Mesenchymal stem cell (in vitro differentiated cells and primary cell): ENCODE measurements around the gene RANBP17.

Experiments used
- DNase-seq: peaks from one replicate; pipeline ENCODE4 v3.0.0-alpha.2; 2013
- H2AFZ ChIP-seq: one replicate; pipeline ENCODE4 v1.6.1; 2013; ENCODE audit warnings: low read depth, mild to moderate bottlenecking, control low read depth, inconsistent platforms, low read length, moderate library complexity
- H2AK5ac ChIP-seq: 2 replicates; pipeline ENCODE4 v1.6.1; 2013; ENCODE audit warnings: low read length, moderate library complexity, mild to moderate bottlenecking, inconsistent platforms; ENCODE audit not compliant: severe bottlenecking
- H2BK120ac ChIP-seq: one replicate; pipeline ENCODE4 v1.6.1; 2013; ENCODE audit warnings: low read depth, mild to moderate bottlenecking, inconsistent platforms, low read length, moderate library complexity
- H2BK12ac ChIP-seq, 2 experiments: one replicate each; pipeline ENCODE4 v1.6.1; 2013; ENCODE audit warnings: inconsistent platforms in 2 of 2, low read length in 2 of 2, mild to moderate bottlenecking in 2 of 2, moderate library complexity in 2 of 2, control low read depth in 1 of 2
- H2BK15ac ChIP-seq: one replicate; pipeline ENCODE4 v1.6.1; 2013; ENCODE audit warnings: mild to moderate bottlenecking, low read depth, inconsistent platforms; ENCODE audit not compliant: poor library complexity, severe bottlenecking
- H2BK5ac ChIP-seq: 2 replicates; pipeline ENCODE4 v1.6.1; 2013; ENCODE audit warnings: low read depth, mild to moderate bottlenecking, low read length, control low read depth, inconsistent platforms; ENCODE audit not compliant: poor library complexity, severe bottlenecking
- H3K14ac ChIP-seq, 2 experiments: one replicate each; pipeline ENCODE4 v1.6.1; 2013; ENCODE audit warnings: inconsistent platforms in 2 of 2, low read length in 2 of 2, control low read depth in 1 of 2, mild to moderate bottlenecking in 1 of 2, moderate library complexity in 1 of 2
- H3K18ac ChIP-seq, 2 experiments: one replicate each; pipeline ENCODE4 v1.6.1; 2013; ENCODE audit warnings: inconsistent platforms in 2 of 2, low read length in 2 of 2, control low read depth in 1 of 2, low read depth in 1 of 2, mild to moderate bottlenecking in 1 of 2
- H3K23ac ChIP-seq, 2 experiments: one replicate each; pipeline ENCODE4 v1.6.1; 2013; ENCODE audit warnings: inconsistent platforms in 2 of 2, low read length in 2 of 2, mild to moderate bottlenecking in 2 of 2, moderate library complexity in 2 of 2, control low read depth in 1 of 2
- H3K27ac ChIP-seq: 2 replicates; pipeline ENCODE4 v1.5.1; 2013; ENCODE audit warnings: mild to moderate bottlenecking, moderate library complexity, low read length, control low read depth, inconsistent platforms; ENCODE audit not compliant: poor library complexity, severe bottlenecking
- H3K27me3 ChIP-seq, 2 experiments: 2 replicates each; pipeline versions ENCODE4 v1.6.1 to v1.7.0; 2013; ENCODE audit warnings: low read length in 2 of 2, mild to moderate bottlenecking in 2 of 2, moderate library complexity in 2 of 2, control low read depth in 1 of 2, inconsistent platforms in 1 of 2; ENCODE audit not compliant: control insufficient read depth in 1 of 2, insufficient read depth in 1 of 2
- H3K36me3 ChIP-seq, 2 experiments: 2 replicates each; pipeline versions ENCODE4 v1.6.1 to v1.7.0; 2013; ENCODE audit warnings: low read length in 2 of 2, control low read depth in 1 of 2, inconsistent platforms in 1 of 2, low read depth in 1 of 2, mild to moderate bottlenecking in 1 of 2; ENCODE audit not compliant: insufficient read depth in 2 of 2, control insufficient read depth in 1 of 2
- H3K4ac ChIP-seq, 2 experiments: one replicate each; pipeline ENCODE4 v1.6.1; 2013; ENCODE audit warnings: inconsistent platforms in 2 of 2, low read length in 2 of 2, mild to moderate bottlenecking in 2 of 2, moderate library complexity in 2 of 2, control low read depth in 1 of 2, low read depth in 1 of 2
- H3K4me1 ChIP-seq: 2 replicates; pipeline ENCODE4 v1.6.1; 2013; ENCODE audit warnings: low read depth, low read length, control low read depth; ENCODE audit not compliant: control insufficient read depth, insufficient read depth
- H3K4me2 ChIP-seq: 2 replicates; pipeline ENCODE4 v1.6.1; 2013; ENCODE audit warnings: low read length, mild to moderate bottlenecking, inconsistent platforms; ENCODE audit not compliant: poor library complexity, severe bottlenecking
- H3K4me3 ChIP-seq, 2 experiments: 2 replicates each; pipeline versions ENCODE4 v1.5.1 to v1.7.0; 2013; ENCODE audit warnings: low read length in 2 of 2, mild to moderate bottlenecking in 2 of 2, control low read depth in 1 of 2, low read depth in 1 of 2; ENCODE audit not compliant: insufficient read depth in 1 of 2
- H3K79me1 ChIP-seq: replicated peaks from 2 replicates; pipeline ENCODE4 v1.6.1; 2013; ENCODE audit warnings: mild to moderate bottlenecking, control low read depth, low read length, inconsistent platforms; ENCODE audit not compliant: poor library complexity, severe bottlenecking
- H3K9ac ChIP-seq: 2 replicates; pipeline ENCODE4 v1.7.0; 2013; ENCODE audit warnings: mild to moderate bottlenecking, low read length, moderate library complexity
- H3K9me3 ChIP-seq: 2 replicates; pipeline ENCODE4 v1.7.0; 2013; ENCODE audit warnings: mild to moderate bottlenecking, low read length; ENCODE audit not compliant: control insufficient read depth
- H4K8ac ChIP-seq: one replicate; pipeline ENCODE4 v1.6.1; 2013; ENCODE audit warnings: inconsistent platforms, mild to moderate bottlenecking, low read length, moderate library complexity
- H4K91ac ChIP-seq: one replicate; pipeline ENCODE4 v1.6.1; 2013; ENCODE audit warnings: mild to moderate bottlenecking, low read length, inconsistent platforms
- WGBS: methylation state at CpG from one replicate; pipeline ENCODE4 v1.1.7; 2013; ENCODE audit warnings: mixed read lengths; 5-methylcytosine and 5-hydroxymethylcytosine counted together

The RANBP17 gene

GRCh38 chr5:171310819-171311321 is 449.1 kb downstream of the RANBP17 start:
- Histone ChIP-seq H3K23ac (peak overlapping the region in 1 of 2 experiments; percentile 83), H3K9me3 (no peaks in the 10 kb centered on the region), H2BK15ac (no peak overlapping the region), H3K36me3 (no peaks in the 10 kb centered on the region), H2AFZ (no peak overlapping the region), H3K4me2 (peak overlapping the region; percentile 70), H3K4ac (no peak overlapping the region), H3K4me3 (no peak overlapping the region), H3K79me1 (no peaks in the 10 kb centered on the region), H3K9ac (no peak overlapping the region), H2AK5ac (no peak overlapping the region), H3K27me3 (peaks cover 93 to 96% of the 10 kb centered on the region in 2 experiments), H3K4me1 (peaks cover 51% of the 10 kb centered on the region), H3K18ac (no peak overlapping the region), H2BK120ac (no peak overlapping the region), H3K14ac (no peak overlapping the region), H4K8ac (no peak overlapping the region), H4K91ac (no peak overlapping the region), H2BK5ac (no peak overlapping the region), H3K27ac (no peak overlapping the region), H2BK12ac (no peak overlapping the region)
- 6% methylated on average over 41 of the region's 41 CpGs for WGBS
- DNase-seq, result peak; percentile 6

GRCh38 chr5:171311322-171312077 is 449.7 kb downstream of the RANBP17 start:
- H3K79me1 ChIP-seq, result no peaks in the 10 kb centered on the region
- no peak overlapping the region for H3K4me3 ChIP-seq
- H2AK5ac ChIP-seq, result no peak overlapping the region
- no peak overlapping the region for H3K23ac ChIP-seq
- WGBS, result under 1% methylated on average over 49 of the region's 74 CpGs
- DNase-seq, result peak; percentile 39
- H2BK12ac ChIP-seq, result no peak overlapping the region
- peak overlapping the region; percentile 68 for H2AFZ ChIP-seq
- no peak overlapping the region for H2BK15ac ChIP-seq
- H4K8ac ChIP-seq, result no peak overlapping the region
- H2BK120ac ChIP-seq, result no peak overlapping the region
- H3K9ac ChIP-seq, result no peak overlapping the region
- H3K4me1 ChIP-seq, result peaks cover 56% of the 10 kb centered on the region
- H3K14ac ChIP-seq, result no peak overlapping the region
- H3K9me3 ChIP-seq, result no peaks in the 10 kb centered on the region
- H3K4me2 ChIP-seq, result peak overlapping the region; percentile 70
- no peak overlapping the region for H4K91ac ChIP-seq
- H3K27me3 ChIP-seq, result peaks cover 93 to 96% of the 10 kb centered on the region in 2 experiments
- H2BK5ac ChIP-seq, result no peak overlapping the region
- no peak overlapping the region for H3K4ac ChIP-seq
- no peak overlapping the region for H3K18ac ChIP-seq
- H3K27ac ChIP-seq, result no peak overlapping the region
- no peaks in the 10 kb centered on the region for H3K36me3 ChIP-seq

GRCh38 chr5:171312129-171312974 is 450.5 kb downstream of the RANBP17 start:
- 4% methylated on average over 73 of the region's 74 CpGs for WGBS
- peak; percentile 39 for DNase-seq
- Histone ChIP-seq H3K4me2 (peak overlapping the region; percentile 52), H3K9me3 (peaks cover 2% of the 10 kb centered on the region), H3K4ac (no peak overlapping the region), H3K14ac (no peak overlapping the region), H4K91ac (no peak overlapping the region), H2AFZ (no peak overlapping the region), H3K27me3 (peaks cover 93 to 96% of the 10 kb centered on the region in 2 experiments), H2BK12ac (no peak overlapping the region), H3K18ac (peak overlapping the region in 1 of 2 experiments; percentile 21), H3K4me3 (no peak overlapping the region), H3K36me3 (no peaks in the 10 kb centered on the region), H3K79me1 (no peaks in the 10 kb centered on the region), H2BK120ac (no peak overlapping the region), H4K8ac (no peak overlapping the region), H3K4me1 (peaks cover 58% of the 10 kb centered on the region), H3K23ac (peak overlapping the region in 1 of 2 experiments; percentile 77), H2AK5ac (no peak overlapping the region), H3K9ac (no peak overlapping the region), H3K27ac (no peak overlapping the region), H2BK15ac (no peak overlapping the region), H2BK5ac (no peak overlapping the region)
